Peyer's patch (tissue), 4 donors: ENCODE results near the gene MYNN.

Experiments
- POLR2A ChIP-seq, 2 donors: fragments of 450-650 bp; IDR thresholded peaks; one replicate each; pipeline ENCODE4 v1.5.1; 2017; ENCODE audit warnings: antibody characterized with exemption in 2 of 2, mild to moderate bottlenecking in 2 of 2, moderate library complexity in 2 of 2
- TF ChIP-seq, protein P1 (sequence below), 6 experiments: fragments of 450-650 bp in 4 of 6; fragments of 200-600 bp in 2 of 6; sonication (generic) in 1 of 6; IDR thresholded peaks; one replicate each; pipeline ENCODE4 v1.5.1; 2017 to 2019; ENCODE audit warnings: antibody characterized with exemption in 6 of 6, mild to moderate bottlenecking in 3 of 6, moderate library complexity in 1 of 6

DNA sequence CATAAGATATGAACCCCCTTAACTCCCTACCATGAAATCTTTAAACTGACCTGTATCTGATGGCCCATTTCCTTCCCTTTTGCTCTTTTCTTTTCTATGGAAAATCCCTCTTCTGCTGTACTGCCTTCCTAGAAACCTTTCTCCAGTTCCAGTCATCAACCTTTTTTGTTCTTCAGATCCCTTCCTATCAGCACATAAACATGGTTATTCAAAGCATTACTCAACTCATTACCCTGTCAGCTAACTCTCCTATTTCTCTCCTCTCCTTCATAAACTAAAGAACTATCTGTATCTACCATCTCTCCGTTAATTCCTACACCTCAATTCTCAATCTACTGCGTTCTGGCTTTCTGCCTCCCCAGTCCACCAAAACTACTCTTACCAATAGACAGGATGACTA lies 21.3 kb upstream of the MYNN start:
- TF ChIP-seq, protein P1, sequence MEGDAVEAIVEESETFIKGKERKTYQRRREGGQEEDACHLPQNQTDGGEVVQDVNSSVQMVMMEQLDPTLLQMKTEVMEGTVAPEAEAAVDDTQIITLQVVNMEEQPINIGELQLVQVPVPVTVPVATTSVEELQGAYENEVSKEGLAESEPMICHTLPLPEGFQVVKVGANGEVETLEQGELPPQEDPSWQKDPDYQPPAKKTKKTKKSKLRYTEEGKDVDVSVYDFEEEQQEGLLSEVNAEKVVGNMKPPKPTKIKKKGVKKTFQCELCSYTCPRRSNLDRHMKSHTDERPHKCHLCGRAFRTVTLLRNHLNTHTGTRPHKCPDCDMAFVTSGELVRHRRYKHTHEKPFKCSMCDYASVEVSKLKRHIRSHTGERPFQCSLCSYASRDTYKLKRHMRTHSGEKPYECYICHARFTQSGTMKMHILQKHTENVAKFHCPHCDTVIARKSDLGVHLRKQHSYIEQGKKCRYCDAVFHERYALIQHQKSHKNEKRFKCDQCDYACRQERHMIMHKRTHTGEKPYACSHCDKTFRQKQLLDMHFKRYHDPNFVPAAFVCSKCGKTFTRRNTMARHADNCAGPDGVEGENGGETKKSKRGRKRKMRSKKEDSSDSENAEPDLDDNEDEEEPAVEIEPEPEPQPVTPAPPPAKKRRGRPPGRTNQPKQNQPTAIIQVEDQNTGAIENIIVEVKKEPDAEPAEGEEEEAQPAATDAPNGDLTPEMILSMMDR (IDR thresholded peaks at IDR 0.05): no peak
- TF ChIP-seq POLR2A (IDR thresholded peaks at IDR 0.05): no peak
